Measurements from ENCODE around the gene ARHGAP15.

Gene ARHGAP15

GRCh38 chr2:143691121-143691520 lies 561.9 kb downstream of the ARHGAP15 start:
- DNase-seq (ENCODE audit: low read depth): no peak

DNA sequence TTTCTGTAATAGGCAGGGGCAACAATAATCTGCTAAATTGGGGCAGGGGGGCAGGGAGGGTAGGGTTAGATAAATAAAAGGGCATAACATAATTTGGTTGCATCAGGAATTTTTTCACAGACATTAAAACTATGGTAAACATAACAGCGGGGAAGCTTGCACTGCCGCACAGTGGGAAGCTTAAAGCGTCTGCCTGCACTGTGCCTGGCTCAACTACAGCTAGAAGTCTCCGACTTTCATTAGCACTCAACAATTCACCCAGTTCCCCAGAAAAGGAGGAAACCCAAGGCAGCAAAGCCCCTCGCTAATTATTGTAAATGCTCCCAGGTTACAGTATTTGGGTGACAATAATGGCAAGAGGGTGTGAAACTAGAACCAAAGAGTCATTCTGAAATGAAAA lies 562.9 kb downstream of the ARHGAP15 start:
- no peak for DNase-seq (ENCODE audit: low read depth)

- DNase-seq (ENCODE audit: low read depth): no peak
Observed at GRCh38 chr2:143692967-143693366, 563.7 kb downstream of the ARHGAP15 start.

GRCh38 chr2:143694335-143694734 lies 565.1 kb downstream of the ARHGAP15 start:
- no peak for DNase-seq (ENCODE audit: low read depth)

GRCh38 chr2:143696651-143697050 lies 567.4 kb downstream of the ARHGAP15 start:
- DNase-seq (ENCODE audit: low read depth): no peak

DNA sequence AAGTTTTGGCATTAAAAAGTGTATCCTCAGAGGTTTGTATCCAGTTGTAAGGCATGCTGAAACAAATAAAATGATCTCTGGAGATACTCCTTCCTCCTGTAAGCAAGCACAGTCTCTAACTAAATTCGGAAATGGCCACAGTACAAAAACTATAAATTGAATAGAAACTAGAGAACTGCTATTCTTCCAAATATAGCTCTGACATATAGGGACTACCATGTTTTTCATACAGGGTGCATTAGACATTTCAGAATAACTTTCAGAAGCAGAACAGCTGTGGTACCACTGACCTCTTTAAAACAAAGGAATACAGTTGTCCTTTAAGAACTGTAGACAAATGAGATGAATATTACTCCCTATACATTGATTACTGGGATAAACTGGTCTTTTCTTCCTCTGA lies 568.5 kb downstream of the ARHGAP15 start:
- no peak for DNase-seq (ENCODE audit: low read depth)

DNA sequence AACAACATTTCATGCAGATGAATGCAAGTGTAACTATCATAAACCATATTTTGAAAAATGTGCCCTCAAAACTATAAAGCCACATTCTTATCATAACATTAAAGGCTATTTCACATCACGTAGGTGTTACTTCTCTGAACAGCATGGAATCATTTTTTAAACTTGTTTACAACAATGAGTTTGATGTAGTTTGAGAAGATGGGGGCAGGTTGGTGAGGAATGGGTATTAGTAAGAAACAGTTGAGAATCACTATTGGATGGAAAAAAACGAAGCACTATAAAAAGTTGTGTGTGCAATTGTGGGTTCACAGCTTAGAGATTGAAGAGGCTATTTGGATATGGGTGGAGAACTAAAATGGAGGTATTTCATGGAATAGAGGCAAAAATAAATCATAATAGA lies 569.1 kb downstream of the ARHGAP15 start:
- DNase-seq (ENCODE audit: low read depth): no peak

DNA sequence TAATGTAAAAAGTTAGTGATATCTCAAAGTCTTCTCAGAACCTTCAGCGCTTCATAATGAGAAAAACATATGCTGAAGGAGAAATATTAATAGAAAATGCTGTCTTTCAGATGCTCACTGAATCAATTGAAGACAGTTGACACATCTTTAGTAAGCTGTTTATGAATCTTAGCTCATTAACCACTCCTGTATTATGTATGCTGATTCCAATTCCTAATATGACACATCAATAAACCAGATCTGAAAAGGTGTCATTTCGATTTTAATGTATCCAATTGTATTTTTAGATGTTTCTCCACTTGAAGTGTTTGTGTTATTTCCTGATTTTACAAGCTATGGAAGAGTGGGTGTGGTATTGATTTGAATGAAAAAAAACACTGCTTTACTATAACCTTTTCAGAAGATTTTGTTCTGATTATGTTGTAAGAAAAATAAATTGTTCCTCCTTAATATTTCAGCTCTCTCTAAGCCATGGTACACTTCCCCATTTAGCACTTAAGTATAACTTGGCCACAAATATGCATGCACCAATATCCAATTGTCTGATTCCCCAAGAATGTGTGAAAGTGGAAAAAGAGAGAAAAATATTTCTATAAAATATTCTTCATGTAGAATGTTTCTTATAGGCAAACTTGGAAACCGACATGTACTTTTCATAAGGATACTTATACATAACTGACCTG lies 569.8 kb downstream of the ARHGAP15 start:
- no peak for DNase-seq (ENCODE audit: low read depth)

GRCh38 chr2:143700865-143701264 lies 571.6 kb downstream of the ARHGAP15 start:
- no peak for DNase-seq (ENCODE audit: low read depth)

DNA sequence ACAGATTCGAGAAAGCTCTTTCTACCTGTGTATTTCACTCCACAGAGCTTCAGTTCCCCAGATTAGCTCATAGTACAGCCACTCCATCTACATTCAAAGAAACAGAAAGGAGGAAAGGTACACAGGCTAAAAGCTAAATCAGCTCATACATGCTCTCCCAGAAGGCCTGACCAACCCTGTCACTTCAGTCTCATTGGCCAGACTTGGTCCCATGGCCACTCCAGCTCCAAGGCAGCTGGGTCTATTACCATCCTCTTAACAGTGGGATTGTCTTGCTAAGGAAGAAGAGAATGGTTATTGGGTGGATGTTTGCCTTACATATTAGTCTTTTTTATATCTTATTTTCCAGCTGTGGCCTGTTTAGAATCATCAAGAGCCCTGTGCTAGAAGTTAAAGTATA lies 572.6 kb downstream of the ARHGAP15 start:
- no peak for DNase-seq (ENCODE audit: low read depth)

DNA sequence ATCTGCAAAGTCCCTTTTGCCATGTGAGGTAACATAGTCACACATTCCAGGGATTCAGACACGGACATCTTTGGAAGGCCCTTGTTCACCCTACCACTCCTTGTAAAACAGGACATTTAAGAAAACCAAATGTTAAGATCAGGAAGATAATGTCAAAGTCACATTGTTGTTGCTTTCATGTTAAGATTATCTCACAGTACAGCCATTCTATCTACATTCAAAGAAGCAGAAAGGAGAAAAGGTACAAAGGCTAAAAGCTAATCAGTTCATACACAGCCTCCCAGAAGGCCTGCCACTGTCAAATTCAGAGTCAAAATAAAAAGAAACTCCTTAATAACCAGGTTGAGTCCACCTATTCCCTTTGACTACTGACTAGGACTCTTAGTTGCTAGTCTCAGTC lies 573.7 kb downstream of the ARHGAP15 start:
- no peak for DNase-seq (ENCODE audit: low read depth)

- no peak for DNase-seq (ENCODE audit: low read depth)
Observed at GRCh38 chr2:143704451-143705106, 575.4 kb downstream of the ARHGAP15 start.

GRCh38 chr2:143705108-143705707 lies 576.0 kb downstream of the ARHGAP15 start:
- no peak for DNase-seq (ENCODE audit: low read depth)

DNA sequence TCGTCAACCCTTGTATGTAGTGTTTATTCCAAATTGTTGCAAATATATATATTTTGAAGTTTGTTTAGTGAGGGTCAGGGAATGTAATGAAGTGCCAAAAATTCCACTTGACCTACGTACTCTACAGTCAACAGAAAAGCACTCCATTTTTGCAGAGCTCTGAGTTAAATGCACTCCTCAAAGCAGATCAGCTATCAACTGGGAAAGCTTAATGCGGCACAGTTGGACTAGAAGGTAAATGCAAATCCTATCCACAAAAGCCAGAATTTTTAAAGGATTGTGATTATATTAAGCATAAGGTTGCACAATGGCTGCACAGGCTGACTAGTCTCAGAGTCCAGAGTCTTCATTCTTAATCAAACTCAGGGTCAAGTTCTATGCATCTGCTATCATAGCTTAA lies 577.1 kb downstream of the ARHGAP15 start:
- DNase-seq (ENCODE audit: low read depth): no peak

DNA sequence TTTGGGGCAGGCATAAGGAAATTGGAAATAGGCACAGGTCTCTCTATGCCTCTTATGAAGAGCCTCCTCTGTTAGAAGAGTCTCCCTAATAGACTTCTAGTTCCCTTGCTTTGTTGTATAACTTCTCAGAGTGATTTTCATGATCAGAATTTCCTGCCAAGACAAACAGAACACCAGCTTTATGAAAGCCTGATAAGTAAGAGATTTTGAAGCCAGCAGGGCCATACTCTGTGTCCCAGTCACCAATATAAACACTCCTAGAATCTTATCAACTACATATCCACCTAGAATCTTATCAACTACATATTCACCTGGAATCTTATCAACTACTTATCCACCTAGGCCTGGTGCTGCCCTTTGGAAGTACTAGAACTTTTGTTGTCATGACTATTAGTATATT lies 579.5 kb downstream of the ARHGAP15 start:
- no peak for DNase-seq (ENCODE audit: low read depth)

DNA sequence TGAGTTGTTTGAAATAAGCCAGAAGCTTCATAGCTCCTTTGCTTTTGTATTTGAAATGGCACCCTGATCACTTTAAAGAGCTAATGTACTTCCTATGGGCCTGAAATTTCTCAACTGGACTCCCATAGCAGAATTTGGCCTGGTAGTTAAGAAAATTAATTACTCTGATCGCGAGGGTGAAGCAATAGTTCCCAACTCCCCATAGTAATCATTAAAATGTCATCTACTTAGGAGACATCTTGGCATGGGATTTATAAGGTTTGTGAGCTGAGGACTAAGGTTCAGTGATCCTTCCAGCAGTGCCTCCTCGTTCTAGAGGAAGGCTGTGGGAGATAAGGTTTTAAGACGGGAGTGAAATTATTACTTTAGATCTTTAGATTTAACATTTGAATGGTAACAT lies 581.0 kb downstream of the ARHGAP15 start:
- DNase-seq (ENCODE audit: low read depth): no peak

DNA sequence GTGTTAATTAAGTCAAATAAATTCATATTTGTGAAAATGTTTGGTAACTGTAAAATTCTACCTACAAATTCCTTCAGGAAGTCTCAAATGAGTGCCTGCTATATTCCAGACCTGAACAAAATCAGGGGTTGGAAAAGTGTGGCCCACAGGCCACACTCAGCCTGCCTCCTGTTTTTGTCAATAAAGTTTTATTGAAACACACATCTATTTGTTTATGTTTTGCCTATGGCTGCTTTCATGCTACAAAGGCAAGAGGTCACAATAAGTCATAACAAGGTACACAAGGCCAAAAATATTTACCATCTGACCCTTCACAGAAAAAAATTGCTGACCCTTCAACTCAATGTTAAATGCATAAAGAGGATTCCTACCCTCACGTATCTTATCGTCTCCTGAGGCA lies 581.7 kb downstream of the ARHGAP15 start:
- DNase-seq (ENCODE audit: low read depth): no peak

GRCh38 chr2:143716522-143716921 lies 587.3 kb downstream of the ARHGAP15 start:
- no peak for DNase-seq (ENCODE audit: low read depth)

- no peak for DNase-seq (ENCODE audit: low read depth)
Observed at GRCh38 chr2:143717053-143717452, 587.8 kb downstream of the ARHGAP15 start.

DNA sequence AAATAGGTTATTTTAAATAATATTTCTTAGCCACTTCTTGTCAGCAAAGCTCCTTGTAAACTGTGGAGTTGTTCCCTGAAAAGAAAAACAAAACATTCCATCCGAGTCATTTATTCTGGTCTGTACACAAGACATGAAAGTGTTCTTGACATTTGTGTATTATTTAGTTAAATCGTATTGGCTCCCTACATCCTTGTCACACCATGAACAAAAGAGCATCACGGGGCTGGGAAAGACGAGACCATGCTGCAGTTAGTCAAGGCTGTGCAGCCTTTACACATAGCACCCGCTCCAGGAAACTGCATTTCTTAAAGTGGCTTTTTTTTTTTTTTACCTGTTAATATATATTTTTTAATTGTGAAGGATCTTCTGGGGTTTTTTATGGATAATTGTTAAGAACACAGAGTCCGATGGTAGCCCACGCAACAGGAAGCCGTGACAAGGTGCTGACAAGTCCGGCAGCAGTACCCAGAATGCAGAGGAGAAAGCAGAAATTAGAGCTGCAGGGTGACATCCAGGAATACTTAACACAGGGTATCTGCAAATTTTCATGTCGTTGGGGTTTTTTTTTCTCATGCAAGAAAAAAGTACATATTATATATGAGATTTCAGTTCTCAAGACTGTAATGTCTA lies 588.4 kb downstream of the ARHGAP15 start:
- no peak for DNase-seq (ENCODE audit: low read depth)

DNA sequence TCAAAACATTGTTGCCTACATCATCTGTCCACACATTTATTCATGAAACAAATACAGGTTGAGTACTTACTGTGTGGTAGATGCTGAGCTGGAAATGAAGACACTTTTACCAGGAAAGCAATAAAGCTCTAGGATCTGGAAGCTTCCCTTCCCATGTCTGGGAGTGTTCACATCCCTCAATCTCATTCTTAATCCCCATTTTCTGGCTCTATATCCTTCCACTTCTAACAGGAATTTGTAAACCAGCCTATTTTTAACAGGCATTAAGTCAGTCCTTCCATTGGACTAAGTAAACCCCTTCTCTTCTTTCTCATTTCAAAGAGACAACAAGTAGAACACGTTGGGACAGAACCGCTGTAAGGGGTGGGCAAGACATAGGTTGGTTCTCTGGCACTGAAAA lies 589.5 kb downstream of the ARHGAP15 start:
- no peak for DNase-seq (ENCODE audit: low read depth)

DNA sequence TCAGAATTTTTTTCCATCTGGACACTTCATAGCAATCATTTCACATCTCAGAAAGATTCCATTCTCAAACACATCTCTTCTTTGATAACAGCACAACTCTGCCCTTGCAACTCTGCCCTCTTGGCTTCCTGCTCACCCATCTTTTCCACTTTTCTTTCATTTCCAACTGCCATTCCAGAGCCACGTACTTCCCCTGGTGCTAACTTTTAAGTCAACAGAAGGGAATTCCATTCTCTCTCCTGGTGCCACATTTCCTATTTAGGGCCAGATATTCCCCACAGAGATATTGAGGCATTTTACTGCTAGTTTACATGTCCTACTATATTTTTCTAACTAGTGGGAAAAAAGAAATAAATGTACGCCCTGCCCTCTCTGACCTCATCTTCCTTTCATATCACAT lies 590.2 kb downstream of the ARHGAP15 start:
- no peak for DNase-seq (ENCODE audit: low read depth)

DNA sequence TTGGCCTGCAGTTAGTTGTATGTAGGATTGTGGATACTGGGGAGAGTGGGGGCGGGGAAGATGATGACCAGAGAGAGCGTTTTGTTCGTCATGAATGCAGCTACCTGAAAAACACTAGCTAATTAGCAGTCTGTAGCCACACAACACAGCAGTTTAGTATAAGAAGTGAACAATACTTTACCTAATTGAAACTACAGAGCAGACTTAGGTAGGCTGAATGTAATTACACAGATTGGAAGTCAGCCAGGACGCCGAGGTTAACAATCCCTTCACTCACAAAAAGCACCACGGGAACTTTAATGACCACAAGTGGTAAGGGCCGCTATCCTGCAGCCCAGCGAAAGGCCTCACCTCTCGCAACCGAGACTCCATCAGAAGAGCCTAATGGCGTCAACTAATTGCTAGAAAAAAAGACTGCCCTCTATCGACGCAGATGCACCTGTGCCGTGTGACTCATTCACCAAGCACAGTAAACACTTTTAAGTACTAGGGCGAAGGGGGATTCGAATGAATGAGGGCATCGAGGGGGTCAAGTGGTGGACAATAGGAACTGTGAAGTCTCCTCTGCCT lies 591.0 kb downstream of the ARHGAP15 start:
- no peak for DNase-seq (ENCODE audit: low read depth)
